GM23338 (cell line): Measurements from ENCODE around the gene SEC63. TPM values are rescaled to one million over a fixed set of nuclear protein-coding genes. Genes with fewer than 3 reads are reported as not detected.
"Not testable (repeated sequence)": the region's sequence is repeated elsewhere in the genome, so short reads cannot be mapped to it uniquely, and the experiment has no call there.

Experiments used
- ATAC-seq: fragments of 200-7000 bp; cut with Tn5 transposase; 3 replicates; pipeline ENCODE4 v1.9.1; 2020
- DNase-seq: peaks from one replicate; pipeline ENCODE4 v3.0.0-alpha.2; 2015; ENCODE audit warnings: low spot score
- H2AFZ ChIP-seq: fragments of 200-600 bp; sonication (generic); 2 replicates; pipeline ENCODE4 v1.8.0; 2016; ENCODE audit warnings: antibody characterized with exemption, mild to moderate bottlenecking, moderate library complexity
- H3F3A ChIP-seq: fragments of 200-600 bp; sonication (generic); replicated peaks from 2 replicates; pipeline ENCODE4 v1.8.0; 2017; ENCODE audit warnings: antibody characterized with exemption, mixed run types, low read depth
- H3K27ac ChIP-seq: fragments of 200-600 bp; sonication (generic); 2 replicates; pipeline ENCODE4 v1.6.1; 2016; ENCODE audit warnings: low read depth
- H3K27me3 ChIP-seq: fragments of 200-600 bp; sonication (generic); 2 replicates; pipeline ENCODE4 v1.8.0; 2016; ENCODE audit warnings: mild to moderate bottlenecking, mixed run types, moderate library complexity; ENCODE audit not compliant: insufficient read depth
- H3K36me3 ChIP-seq: fragments of 200-600 bp; sonication (generic); 2 replicates; pipeline ENCODE4 v1.8.0; 2016; ENCODE audit warnings: mild to moderate bottlenecking; ENCODE audit not compliant: insufficient read depth
- H3K4me1 ChIP-seq: fragments of 200-600 bp; sonication (generic); 2 replicates; pipeline ENCODE4 v1.8.0; 2016; ENCODE audit warnings: mild to moderate bottlenecking, moderate library complexity; ENCODE audit not compliant: insufficient read depth
- H3K4me2 ChIP-seq: fragments of 200-600 bp; sonication (generic); 2 replicates; pipeline ENCODE4 v1.7.1; 2017; ENCODE audit warnings: mixed run types
- H3K4me3 ChIP-seq: fragments of 200-600 bp; sonication (generic); 2 replicates; pipeline ENCODE4 v1.6.1; 2016; ENCODE audit warnings: mixed run types
- H3K79me2 ChIP-seq: fragments of 200-600 bp; sonication (generic); replicated peaks from 2 replicates; pipeline ENCODE4 v1.8.0; 2017; ENCODE audit warnings: mild to moderate bottlenecking; ENCODE audit not compliant: insufficient read depth
- H3K9me2 ChIP-seq: fragments of 200-600 bp; sonication (generic); 2 replicates; pipeline ENCODE4 v1.8.0; 2017; ENCODE audit not compliant: insufficient read depth
- H4K20me1 ChIP-seq: fragments of 200-600 bp; sonication (generic); replicated peaks from 2 replicates; pipeline ENCODE4 v1.8.0; 2017; ENCODE audit warnings: mild to moderate bottlenecking; ENCODE audit not compliant: insufficient read depth
- H3K27ac Mint-ChIP-seq: 2 replicates; pipeline ENCODE4 v1.8.0; 2020; ENCODE audit warnings: inconsistent platforms, mild to moderate bottlenecking, moderate library complexity, mixed read lengths
- H3K27me3 Mint-ChIP-seq: 3 replicates; pipeline ENCODE4 v1.8.0; 2022; ENCODE audit warnings: low read depth, mild to moderate bottlenecking, moderate library complexity, mixed read lengths, inconsistent platforms; ENCODE audit not compliant: insufficient read depth, poor library complexity
- H3K36me3 Mint-ChIP-seq: 3 replicates; pipeline ENCODE4 v1.8.0; 2021; ENCODE audit warnings: low read depth, mild to moderate bottlenecking, inconsistent platforms, moderate library complexity, mixed read lengths
- H3K4me1 Mint-ChIP-seq: 3 replicates; pipeline ENCODE4 v1.8.0; 2020; ENCODE audit warnings: mild to moderate bottlenecking, inconsistent platforms, mixed read lengths
- H3K4me3 Mint-ChIP-seq: 3 replicates; pipeline ENCODE4 v1.8.0; 2021; ENCODE audit warnings: moderate library complexity, mild to moderate bottlenecking, inconsistent platforms, mixed read lengths
- H3K9me3 Mint-ChIP-seq: 3 replicates; pipeline ENCODE4 v1.8.0; 2020; ENCODE audit warnings: moderate library complexity, mild to moderate bottlenecking, inconsistent platforms, mixed read lengths
- CREB1 ChIP-seq: fragments of 250-450 bp; sonication (Bioruptor Pico); IDR thresholded peaks from 2 replicates; pipeline ENCODE4 v1.5.0; 2020; ENCODE audit warnings: low read depth, mild to moderate bottlenecking, moderate library complexity
- CTCF ChIP-seq, 2 experiments: fragments of 200-600 bp in 1 of 2; sonication (generic) in 1 of 2; conservative IDR thresholded peaks; 2 replicates each; pipeline versions ENCODE4 v1.5.1 to v1.6.1; 2016 to 2017; ENCODE audit warnings: antibody characterized with exemption in 2 of 2, low read depth in 2 of 2, mild to moderate bottlenecking in 2 of 2, moderate library complexity in 1 of 2
- EZH2phosphoT487 ChIP-seq: fragments of 200-600 bp; sonication (generic); IDR thresholded peaks from one replicate; pipeline ENCODE4 v1.8.1; 2018; ENCODE audit warnings: antibody characterized with exemption; ENCODE audit not compliant: unreplicated experiment
- NANOG ChIP-seq: IDR thresholded peaks from 2 replicates; pipeline ENCODE4 v1.6.1; 2016; ENCODE audit warnings: antibody characterized with exemption, borderline replicate concordance
- POLR2AphosphoS5 ChIP-seq: IDR thresholded peaks from 2 replicates; pipeline ENCODE4 v1.6.1; 2016; ENCODE audit warnings: antibody characterized with exemption, low read depth
- REST ChIP-seq: IDR thresholded peaks from one replicate; pipeline ENCODE4 v1.6.1; 2018; ENCODE audit warnings: antibody characterized with exemption; ENCODE audit not compliant: unreplicated experiment
- STAT1 ChIP-seq: IDR thresholded peaks from one replicate; pipeline ENCODE4 v1.6.1; 2016; ENCODE audit warnings: antibody characterized with exemption; ENCODE audit not compliant: unreplicated experiment
- ZNF114 ChIP-seq: fragments of 250-450 bp; sonication (Bioruptor Pico); IDR thresholded peaks from 2 replicates; pipeline ENCODE4 v1.5.0; 2020; ENCODE audit warnings: mild to moderate bottlenecking, moderate library complexity
- ZNF331 ChIP-seq: fragments of 250-450 bp; sonication (Bioruptor Pico); IDR thresholded peaks from 2 replicates; pipeline ENCODE4 v1.5.0; 2020; ENCODE audit warnings: low read depth, mild to moderate bottlenecking, moderate library complexity
- polyA plus RNA-seq: library from polyadenylated mRNA; unstranded; fragments of >200 nt; fragmentation: Nextera tagmentation; extraction: Ambion mirVana; gene quantifications from 2 replicates; pipeline ENCODE4 v1.2.1, GENCODE V29; 2016
- total RNA-seq: library from RNA; depleted of rRNA; stranded (reverse); fragments of >200 nt; shearing (Covaris generic); gene quantifications from 2 replicates; pipeline ENCODE4 v1.2.3, GENCODE V29; 2014
- TF ChIP-seq, protein P1 (sequence below): IDR thresholded peaks from 2 replicates; pipeline ENCODE4 v1.6.1; 2016; ENCODE audit warnings: antibody characterized with exemption

The SEC63 gene
- total and polyA plus RNA-seq, 2 experiments from 2014 or later: 48.2 to 124 TPM

DNA sequence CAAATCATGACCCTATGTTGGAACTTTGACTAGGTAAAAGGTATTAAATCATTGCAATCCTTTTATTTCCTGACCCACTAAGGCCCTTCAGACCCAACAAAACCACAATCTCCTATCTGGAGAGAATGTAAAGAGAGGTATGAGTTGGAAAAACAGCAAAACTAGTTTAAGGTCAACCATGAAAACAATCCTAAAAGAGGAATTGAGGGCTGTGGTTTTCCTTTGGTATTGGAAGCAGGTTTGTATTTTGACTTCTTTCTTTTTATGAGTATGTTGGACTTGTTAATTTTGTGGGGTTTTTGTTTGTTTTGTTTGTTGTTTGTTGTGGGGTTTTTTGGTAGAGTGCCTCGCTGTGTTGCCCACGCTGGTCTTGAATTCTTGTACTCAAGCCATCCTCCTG is 4.7 kb upstream of the SEC63 start (continued):
- no peak for TF ChIP-seq CTCF (conservative IDR thresholded peaks at IDR 0.05; ENCODE audit: low read depth in 2 of 2)
- no peak for TF ChIP-seq EZH2phosphoT487
- TF ChIP-seq STAT1: no peak
- TF ChIP-seq, protein P1, sequence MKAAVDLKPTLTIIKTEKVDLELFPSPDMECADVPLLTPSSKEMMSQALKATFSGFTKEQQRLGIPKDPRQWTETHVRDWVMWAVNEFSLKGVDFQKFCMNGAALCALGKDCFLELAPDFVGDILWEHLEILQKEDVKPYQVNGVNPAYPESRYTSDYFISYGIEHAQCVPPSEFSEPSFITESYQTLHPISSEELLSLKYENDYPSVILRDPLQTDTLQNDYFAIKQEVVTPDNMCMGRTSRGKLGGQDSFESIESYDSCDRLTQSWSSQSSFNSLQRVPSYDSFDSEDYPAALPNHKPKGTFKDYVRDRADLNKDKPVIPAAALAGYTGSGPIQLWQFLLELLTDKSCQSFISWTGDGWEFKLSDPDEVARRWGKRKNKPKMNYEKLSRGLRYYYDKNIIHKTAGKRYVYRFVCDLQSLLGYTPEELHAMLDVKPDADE: no peak
- no peak for TF ChIP-seq NANOG

DNA sequence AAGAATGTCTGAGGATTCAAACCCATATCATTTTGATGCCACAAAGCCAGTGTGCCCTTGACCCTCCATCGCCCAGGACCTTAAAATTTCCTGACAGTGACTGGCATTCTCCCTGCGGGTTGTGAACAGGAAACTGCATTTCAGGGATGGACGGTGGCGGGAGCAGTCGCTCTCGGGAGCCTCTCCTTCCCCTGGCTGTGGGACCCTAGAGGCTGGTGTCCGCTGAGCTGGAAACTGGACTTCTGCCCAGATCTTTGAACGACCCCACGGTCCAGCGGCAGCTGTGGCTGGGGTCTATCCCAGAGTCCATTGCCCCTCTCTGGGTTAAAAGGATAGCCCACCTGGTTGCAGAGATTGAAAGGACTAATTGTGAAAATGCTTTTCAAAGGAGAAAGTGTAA is 1.4 kb upstream of the SEC63 start:
- no peaks in the 10 kb centered on the region for H4K20me1 ChIP-seq
- peak overlapping the region; percentile 32; the same call in 1 of the 2 replicates for H2AFZ ChIP-seq
- peaks cover 15% of the 10 kb centered on the region for H3K36me3 Mint-ChIP-seq
- H3F3A ChIP-seq: 0 out of 2 replicates have a peak, but pooled peaks cover 12% of the 10 kb centered on the region
- no peak overlapping the region for H3K4me3 ChIP-seq
- DNase-seq (no peak), ATAC-seq (no peak)
- no peaks in the 10 kb centered on the region for H3K36me3 ChIP-seq
- H3K27me3 ChIP-seq: no peaks in the 10 kb centered on the region
- H3K27ac ChIP-seq: no peak overlapping the region
- peaks cover 23% of the 10 kb centered on the region for H3K4me1 Mint-ChIP-seq
- H3K27ac Mint-ChIP-seq: no peak overlapping the region
- peaks cover 34% of the 10 kb centered on the region for H3K79me2 ChIP-seq
- peaks cover 11% of the 10 kb centered on the region for H3K27me3 Mint-ChIP-seq
- H3K4me3 Mint-ChIP-seq: peak overlapping the region; percentile 94; the same call in 2 of the 3 replicates
- TF ChIP-seq CTCF (conservative IDR thresholded peaks at IDR 0.05; ENCODE audit: low read depth in 2 of 2) (no peak), EZH2phosphoT487 (no peak), REST (no peak), NANOG (no peak), CREB1 (no peak), ZNF114 (CRISPR knock-in tag) (no peak), STAT1 (no peak), ZNF331 (no peak), POLR2AphosphoS5 (no peak)
- no peaks in the 10 kb centered on the region; the same call in 2 of the 3 replicates for H3K9me3 Mint-ChIP-seq
- H3K4me1 ChIP-seq: peaks cover 20% of the 10 kb centered on the region
- no peaks in the 10 kb centered on the region for H3K9me2 ChIP-seq
- H3K4me2 ChIP-seq: no peak overlapping the region

DNA sequence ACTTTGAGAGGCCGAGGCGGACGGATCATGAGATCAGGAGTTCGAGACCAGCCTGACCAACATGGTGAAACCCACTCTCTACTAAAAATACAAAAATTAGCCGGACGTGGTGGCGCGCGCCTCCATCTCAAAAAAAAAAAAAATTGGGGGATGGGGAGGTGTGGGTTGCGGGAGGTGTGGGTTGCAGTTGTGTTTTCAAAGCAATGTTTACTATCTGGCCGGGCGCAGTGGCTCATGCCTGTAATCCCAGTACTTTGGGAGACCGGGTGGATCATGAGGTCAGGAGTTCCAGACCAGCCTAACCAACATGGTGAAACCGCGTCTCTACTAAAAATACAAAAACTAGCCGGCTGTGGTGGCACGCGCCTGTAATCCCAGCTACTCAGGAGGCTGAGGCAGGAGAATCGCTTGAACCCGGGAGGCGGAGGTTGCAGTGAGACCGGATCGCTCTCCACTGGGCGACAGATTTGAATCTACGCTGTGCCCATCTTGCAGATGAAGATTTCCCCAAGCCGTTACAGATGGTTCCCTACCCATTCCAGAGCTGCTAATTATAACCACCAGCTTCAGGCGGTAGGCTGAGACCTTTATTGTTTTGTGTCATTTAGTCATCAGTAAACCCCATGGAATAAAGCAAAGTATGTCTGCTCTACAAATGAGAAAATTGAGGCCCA is 818 bp upstream of the SEC63 start:
- H3K9me3 Mint-ChIP-seq, H3K36me3 ChIP-seq, H4K20me1 ChIP-seq, H3K9me2 ChIP-seq, H3K27me3 ChIP-seq, ATAC-seq, DNase-seq: not testable (repeated sequence)
- Mint-ChIP-seq H3K36me3 (peaks cover 18% of the 10 kb centered on the region), H3K27me3 (peaks cover 11% of the 10 kb centered on the region), H3K4me1 (peaks cover 22% of the 10 kb centered on the region), H3K4me3 (peak overlapping the region; percentile 94), H3K27ac (peak overlapping the region; percentile 84; the same call in 1 of the 2 replicates)
- Histone ChIP-seq H3K79me2 (peaks cover 40% of the 10 kb centered on the region), H2AFZ (peak overlapping the region; percentile 91), H3K27ac (peak overlapping the region; percentile 91), H3K4me1 (peaks cover 23% of the 10 kb centered on the region), H3F3A (0 out of 2 replicates have a peak, but pooled peaks cover 12% of the 10 kb centered on the region), H3K4me3 (peak overlapping the region; percentile 100), H3K4me2 (peak overlapping the region; percentile 79)
